ENCODE data around the gene NDUFA13.
"Not testable (repeated sequence)": the region's sequence is repeated elsewhere in the genome, so short reads cannot be mapped to it uniquely, and the experiment has no call there.

Gene NDUFA13

DNA sequence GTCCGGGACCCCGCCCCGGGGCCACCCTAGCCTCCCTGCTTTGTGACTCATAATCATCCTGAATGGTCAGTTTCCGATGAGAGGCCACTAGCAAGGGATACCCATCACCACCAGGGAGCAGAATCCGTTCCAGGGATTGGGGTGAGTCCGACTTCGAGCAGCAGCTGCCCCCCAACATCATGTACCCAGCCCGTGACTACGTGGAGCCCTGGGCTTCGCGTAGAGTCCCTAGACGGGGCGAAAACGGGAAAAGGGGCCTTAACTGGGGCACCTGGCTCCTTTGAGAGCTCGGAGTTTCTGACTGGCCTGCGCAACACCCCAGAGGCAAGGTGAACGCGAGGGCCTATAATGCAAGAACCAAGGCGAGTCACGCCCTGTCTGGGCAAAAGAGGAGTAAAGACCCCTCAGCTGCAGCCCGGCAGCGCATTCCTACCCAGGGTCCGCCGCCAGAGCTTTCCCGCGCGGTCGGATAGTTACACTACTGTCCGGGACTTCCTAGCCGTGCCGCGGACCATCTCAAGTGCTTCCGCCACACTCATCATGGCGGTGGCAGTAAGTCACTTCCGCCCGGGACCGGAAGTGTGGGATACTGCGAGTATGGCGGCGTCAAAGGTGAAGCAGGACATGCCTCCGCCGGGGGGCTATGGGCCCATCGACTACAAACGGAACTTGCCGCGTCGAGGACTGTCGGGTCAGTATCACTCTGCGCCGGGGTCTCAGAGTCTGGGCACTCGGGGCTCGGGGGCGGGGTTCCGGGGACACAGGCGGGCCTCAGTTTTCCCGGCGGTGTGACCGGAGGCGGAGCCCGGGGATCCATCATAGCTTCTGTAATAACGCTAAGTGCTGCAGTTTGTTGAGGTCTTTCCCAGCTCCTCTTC is at the start of gene NDUFA13:
NDUFA13 (plus strand) TSS at position 584 of the 878 bp plus-strand sequence; CDS start at position 598, 14 bp downstream.
- peak; percentile 92 for DNase-seq (ENCODE audit: low read depth)

DNA sequence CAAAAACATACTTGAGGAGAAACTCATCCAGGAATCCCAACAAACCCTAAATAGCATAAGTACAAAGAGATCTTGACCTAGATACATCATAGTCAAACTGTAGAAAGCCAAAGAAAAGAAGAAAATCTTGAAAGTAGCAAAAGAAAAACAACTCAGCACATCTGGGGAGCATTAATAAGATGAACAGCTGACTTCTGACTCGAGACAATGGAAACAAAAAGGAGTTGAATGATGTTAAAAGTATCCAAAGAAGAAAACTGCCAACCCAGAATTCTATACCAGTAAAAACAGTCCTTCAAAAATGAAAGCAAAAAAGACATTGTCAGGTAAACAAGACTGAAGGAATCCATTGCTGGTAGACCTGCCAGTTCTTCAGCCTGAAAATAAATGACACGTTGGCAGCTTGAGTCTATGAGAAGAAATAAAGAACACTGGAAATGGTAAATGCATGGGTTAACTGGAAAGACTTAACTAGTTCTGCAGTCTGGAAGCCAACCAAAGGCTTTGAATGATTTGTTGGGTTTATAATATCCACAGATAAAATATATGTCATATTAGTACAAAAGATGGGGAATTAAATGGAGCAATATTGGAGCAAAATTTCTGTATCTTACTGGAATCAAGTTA is 47.5 kb upstream of the NDUFA13 start:
- DNase-seq (ENCODE audit: low read depth): no peak

- no peak for DNase-seq (ENCODE audit: low read depth)
Observed at GRCh38 chr19:19470579-19470978, 45.4 kb upstream of the NDUFA13 start.

DNA sequence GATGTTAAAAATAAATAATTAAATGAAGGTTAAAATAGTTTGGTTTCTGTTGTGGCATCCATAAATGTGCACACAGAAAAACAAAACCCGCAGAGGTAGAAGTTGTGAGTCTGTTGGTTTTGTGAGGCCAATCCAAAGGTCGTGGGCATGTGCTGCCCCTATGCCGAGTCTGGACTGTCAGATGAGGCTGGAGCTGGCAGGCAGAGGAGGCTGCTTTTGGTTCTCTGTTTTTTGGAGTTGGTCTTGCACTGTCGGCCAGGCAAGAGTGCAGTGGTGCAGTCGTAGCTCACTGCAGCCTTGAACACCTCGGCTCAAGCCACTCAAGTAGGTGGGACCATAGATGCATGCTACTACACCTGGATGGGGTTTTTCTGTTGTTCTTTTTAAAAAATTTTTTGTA is 44.3 kb upstream of the NDUFA13 start:
- DNase-seq (ENCODE audit: low read depth): no peak

DNA sequence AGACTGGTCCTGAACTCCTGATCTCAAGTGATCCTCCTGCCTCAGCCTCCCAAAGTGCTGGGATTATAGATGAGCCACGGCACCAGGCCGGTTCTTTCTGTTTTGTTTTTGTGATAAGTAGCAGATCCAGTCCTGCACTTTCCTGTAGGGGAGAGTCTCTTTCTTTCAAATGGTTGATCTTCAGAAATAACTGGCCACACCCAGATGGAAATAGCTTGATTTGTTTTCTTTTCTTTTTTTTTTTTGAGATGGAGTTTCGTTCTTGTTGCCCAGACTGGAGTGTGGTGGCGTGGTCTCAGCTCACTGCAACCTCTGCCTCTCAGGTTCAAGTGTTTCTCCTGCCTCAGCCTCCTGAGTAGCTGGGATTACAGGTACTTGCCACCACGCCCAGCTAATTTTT is 43.9 kb upstream of the NDUFA13 start:
- not testable (repeated sequence) for DNase-seq (ENCODE audit: low read depth)

DNA sequence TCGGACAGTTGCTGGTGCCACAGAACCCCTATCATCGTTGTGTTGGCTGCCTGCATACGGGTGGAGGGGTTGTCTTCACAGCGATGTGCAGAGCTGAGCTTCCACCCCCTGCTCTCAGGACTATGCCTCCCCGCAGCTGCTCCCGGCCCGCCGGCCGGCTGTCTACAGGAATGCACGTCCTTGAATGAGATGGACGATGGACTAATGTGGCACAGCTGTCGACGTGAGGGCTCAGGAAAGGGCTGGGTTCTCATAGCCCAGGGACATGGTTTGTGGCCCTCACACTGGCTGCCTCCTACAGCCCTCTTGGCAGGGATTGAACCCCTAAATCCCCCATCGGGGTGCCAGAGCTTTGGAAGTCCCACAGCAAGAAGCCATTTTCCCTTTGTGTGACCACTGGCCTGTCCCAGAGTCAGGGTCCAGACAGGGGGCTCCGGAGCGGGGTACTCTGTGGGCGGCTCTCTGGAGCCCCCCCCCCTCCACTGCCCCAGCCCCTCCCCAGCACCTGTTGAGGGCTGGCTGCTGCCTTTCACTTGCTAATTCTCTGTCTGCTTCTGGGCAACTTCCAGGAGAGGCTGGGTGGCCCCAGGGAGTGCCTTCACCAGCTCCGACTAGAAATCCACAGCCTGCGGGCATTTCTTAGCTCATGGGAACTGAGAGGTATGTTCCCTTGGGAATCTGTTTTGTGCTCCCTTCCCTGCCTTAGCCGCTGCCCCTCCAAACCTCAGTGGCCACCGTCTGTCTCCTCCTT is 40.8 kb upstream of the NDUFA13 start:
- no peak for DNase-seq (ENCODE audit: low read depth)

DNA sequence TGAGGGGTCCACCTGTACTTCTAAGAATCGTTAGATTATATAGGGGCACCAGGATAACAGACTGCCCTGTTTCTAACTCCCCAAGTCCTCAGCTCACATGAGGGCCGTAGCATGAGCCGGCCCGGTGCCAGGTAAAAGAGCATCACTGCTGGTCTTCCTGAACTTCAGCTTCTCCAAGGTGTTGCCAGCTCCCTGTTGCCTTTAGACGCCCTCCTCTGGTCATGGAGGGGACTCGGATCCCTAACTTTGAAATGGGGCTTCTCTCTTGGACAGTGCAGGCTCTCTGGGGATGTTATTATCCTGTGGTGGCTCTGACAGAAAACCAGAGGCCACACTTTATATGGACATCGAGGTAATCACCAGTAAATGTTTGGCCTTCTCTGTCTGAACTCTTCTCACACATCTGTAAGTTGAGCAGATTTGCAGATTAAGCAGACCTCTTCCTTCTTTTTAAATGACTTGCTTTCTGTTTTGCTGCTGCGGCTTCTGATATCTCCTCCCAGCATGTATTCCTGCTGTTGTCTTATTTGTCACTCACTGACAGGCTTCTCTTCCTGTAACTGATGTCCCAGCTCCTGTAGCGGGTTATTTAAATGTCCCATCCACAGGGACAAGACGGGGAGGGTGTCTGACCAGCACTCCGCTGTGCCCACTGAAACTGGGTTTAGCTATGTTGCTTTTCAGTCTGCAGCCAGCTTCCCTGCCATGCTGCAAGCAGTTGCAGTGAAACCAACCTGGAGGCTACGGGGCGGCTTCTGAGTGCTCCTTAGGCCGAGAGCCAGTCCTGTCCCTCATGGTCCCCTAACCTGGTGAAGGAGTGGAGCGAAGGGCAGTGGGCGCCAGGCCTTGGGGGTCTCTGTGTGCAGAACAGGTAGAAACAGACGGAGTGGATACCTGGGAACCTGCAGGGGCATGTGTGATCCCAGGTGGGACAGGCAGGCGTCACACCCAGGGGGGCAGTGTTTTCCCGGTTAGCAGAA is 39.9 kb upstream of the NDUFA13 start:
- DNase-seq (ENCODE audit: low read depth): no peak

- no peak for DNase-seq (ENCODE audit: low read depth)
Observed at GRCh38 chr19:19477705-19478383, 38.2 kb upstream of the NDUFA13 start.

DNA sequence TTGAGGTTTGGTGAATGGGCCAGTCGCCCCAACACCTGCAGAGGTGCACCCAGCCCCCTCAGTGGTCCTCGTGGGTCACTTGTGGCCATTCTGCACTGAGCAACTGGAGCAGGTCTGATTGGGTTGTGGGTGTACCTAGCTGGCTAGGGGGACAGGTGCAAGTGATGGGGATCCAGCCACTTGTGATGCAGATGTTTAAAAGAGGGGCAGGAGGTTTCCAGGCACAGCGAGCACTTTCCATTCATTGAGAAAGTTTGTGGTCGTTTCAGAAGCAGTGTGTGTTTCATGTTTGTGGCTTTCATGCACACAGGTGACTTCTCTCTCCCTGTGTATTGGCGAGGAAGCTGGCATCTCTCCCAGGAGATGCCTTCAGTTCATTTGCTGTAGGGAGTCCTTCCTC is 35.3 kb upstream of the NDUFA13 start:
- DNase-seq (ENCODE audit: low read depth): no peak

GRCh38 chr19:19482809-19483596 is 33.0 kb upstream of the NDUFA13 start:
- no peak for DNase-seq (ENCODE audit: low read depth)

- DNase-seq (ENCODE audit: low read depth): peak; percentile 58
Observed at GRCh38 chr19:19485161-19485997, 30.6 kb upstream of the NDUFA13 start.

DNA sequence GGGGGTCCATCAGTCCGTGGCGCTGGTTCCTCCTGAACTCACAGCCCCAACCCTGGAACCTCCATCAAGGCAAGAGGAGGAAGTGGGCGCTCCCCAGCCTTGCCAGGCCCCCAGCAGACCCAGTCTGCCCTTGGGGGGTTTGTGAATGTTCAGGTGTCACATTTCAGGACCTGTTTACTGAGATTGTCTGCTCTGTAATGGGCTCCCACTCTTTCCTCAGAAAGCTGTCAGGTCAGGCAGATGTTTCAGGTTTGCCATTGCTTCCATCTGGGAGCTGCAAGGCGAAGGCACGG is 30.1 kb upstream of the NDUFA13 start:
- DNase-seq (ENCODE audit: low read depth): no peak

- no peak for DNase-seq (ENCODE audit: low read depth)
Observed at GRCh38 chr19:19486343-19487076, 29.5 kb upstream of the NDUFA13 start.

- no peak for DNase-seq (ENCODE audit: low read depth)
Observed at GRCh38 chr19:19487077-19487949, 28.7 kb upstream of the NDUFA13 start.

- DNase-seq (ENCODE audit: low read depth): no peak
Observed at GRCh38 chr19:19487950-19488874, 27.8 kb upstream of the NDUFA13 start.

GRCh38 chr19:19488875-19489690 is 26.9 kb upstream of the NDUFA13 start:
- peak; percentile 94 for DNase-seq (ENCODE audit: low read depth)
